ENCODE measurements around the gene AADAC.

The AADAC gene

GRCh38 chr3:151875759-151876158 is 61.8 kb downstream of the AADAC start:
- no peak overlapping the region for H3K27ac ChIP-seq (ENCODE audit: low read depth, low read length)
- H3K9ac ChIP-seq (ENCODE audit: low read depth, low read length) = no peak overlapping the region
- no peaks in the 10 kb centered on the region for H3K9me3 ChIP-seq (ENCODE audit: control insufficient read depth, insufficient read depth, low read length)
- H3K36me3 ChIP-seq (ENCODE audit: control insufficient read depth, insufficient read depth, low read length) = no peaks in the 10 kb centered on the region
- H3K27me3 ChIP-seq (ENCODE audit: control insufficient read depth, insufficient read depth, low read length) = no peaks in the 10 kb centered on the region
- H3K4me1 ChIP-seq (ENCODE audit: control insufficient read depth, insufficient read depth, low read length) = peaks cover 3% of the 10 kb centered on the region; the same call in 1 of the 2 replicates
- no peak overlapping the region for H3K4me3 ChIP-seq (ENCODE audit: low read depth, low read length)

DNA sequence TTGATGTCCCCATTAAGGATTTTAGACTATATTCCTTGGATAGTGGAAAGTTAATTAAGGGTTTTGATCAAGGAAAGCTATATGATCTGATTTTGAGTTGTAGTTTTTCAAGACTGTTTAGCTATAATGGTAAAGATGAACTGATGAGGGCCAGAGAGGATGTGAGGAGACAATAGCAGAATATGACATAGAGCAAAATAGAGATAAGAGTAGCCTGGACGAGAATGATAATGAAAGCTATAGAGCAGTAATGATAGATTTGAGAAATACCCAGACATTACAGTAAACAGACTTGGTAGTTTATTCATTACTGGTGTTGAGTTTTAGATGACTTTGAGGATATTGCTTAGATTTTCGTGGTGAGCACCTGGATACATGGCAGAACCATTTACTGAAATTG is 63.4 kb downstream of the AADAC start:
- peaks cover 3% of the 10 kb centered on the region; the same call in 1 of the 2 replicates for H3K4me1 ChIP-seq (ENCODE audit: control insufficient read depth, insufficient read depth, low read length)
- H3K36me3 ChIP-seq (ENCODE audit: control insufficient read depth, insufficient read depth, low read length) = no peaks in the 10 kb centered on the region
- H3K9me3 ChIP-seq (ENCODE audit: control insufficient read depth, insufficient read depth, low read length) = no peaks in the 10 kb centered on the region
- no peak overlapping the region for H3K4me3 ChIP-seq (ENCODE audit: low read depth, low read length)
- no peaks in the 10 kb centered on the region for H3K27me3 ChIP-seq (ENCODE audit: control insufficient read depth, insufficient read depth, low read length)
- H3K9ac ChIP-seq (ENCODE audit: low read depth, low read length) = no peak overlapping the region
- H3K27ac ChIP-seq (ENCODE audit: low read depth, low read length) = no peak overlapping the region
